Activated CD4-positive, alpha-beta T cell treated with anti-CD3 and anti-CD28 coated beads, Interleukin-2, amount 10 ng/mL, durations not matched to agents 24 days and 14 days (primary cell): ENCODE data around the gene FLAD1. TPM values are rescaled to one million over a fixed set of nuclear protein-coding genes. Genes with fewer than 3 reads are reported as not detected.
A peak's percentile ranks its signal among the peaks of the same experiment; 100 is the strongest.
"Not testable (repeated sequence)": the region's sequence is repeated elsewhere in the genome, so short reads cannot be mapped to it uniquely, and the experiment has no call there.

Experiments used
- DNase-seq: peaks from one replicate; pipeline ENCODE4 v3.0.0; 2022
- H3K27ac Mint-ChIP-seq: one replicate; pipeline ENCODE4 v1.8.0; 2022; ENCODE audit warnings: mild to moderate bottlenecking, mixed read lengths
- H3K27me3 Mint-ChIP-seq: one replicate; pipeline ENCODE4 v1.8.0; 2022; ENCODE audit warnings: mixed read lengths
- H3K36me3 Mint-ChIP-seq: one replicate; pipeline ENCODE4 v1.8.0; 2022; ENCODE audit warnings: low read depth, mild to moderate bottlenecking, mixed read lengths
- H3K4me1 Mint-ChIP-seq: one replicate; pipeline ENCODE4 v1.8.0; 2021; ENCODE audit warnings: mixed read lengths
- H3K4me3 Mint-ChIP-seq: one replicate; pipeline ENCODE4 v1.8.0; 2022; ENCODE audit warnings: mild to moderate bottlenecking, moderate library complexity, mixed read lengths
- H3K9me3 Mint-ChIP-seq: one replicate; pipeline ENCODE4 v1.8.0; 2021; ENCODE audit warnings: mixed read lengths
- intact Hi-C: fragments of 100-400 bp; cut with micrococcal nuclease; formaldehyde crosslinking; loops from one replicate; pipeline ENCODE4 v1.15.1; 2023
- total RNA-seq: library from RNA; stranded (reverse); gene quantifications from 2 replicates; pipeline ENCODE4 v1.2.3, GENCODE V29; 2022

The FLAD1 gene
- total RNA-seq, 1 donor from 2014 or later, result 69.9 TPM

DNA sequence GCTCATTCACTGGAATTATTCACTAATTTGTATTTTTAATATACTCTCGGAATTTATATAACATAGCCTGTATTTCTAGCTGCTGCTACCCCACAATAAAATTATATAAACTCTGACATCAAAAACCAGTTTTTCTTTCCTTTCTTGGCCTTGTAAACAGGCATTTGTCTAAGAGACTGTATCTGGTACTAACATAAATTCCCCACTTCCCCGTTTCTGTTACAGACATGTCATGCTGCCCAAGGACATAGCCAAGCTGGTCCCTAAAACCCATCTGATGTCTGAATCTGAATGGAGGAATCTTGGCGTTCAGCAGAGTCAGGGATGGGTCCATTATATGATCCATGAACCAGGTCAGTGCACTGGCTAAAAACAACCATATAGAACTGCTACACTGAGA is 5.4 kb upstream of the FLAD1 start:
- Mint-ChIP-seq H3K4me3 (peak overlapping the region; percentile 42), H3K36me3 (peaks cover 26% of the 10 kb centered on the region), H3K4me1 (peaks cover 21% of the 10 kb centered on the region)
- not testable (repeated sequence) for H3K27me3 Mint-ChIP-seq, DNase-seq, H3K27ac Mint-ChIP-seq, H3K9me3 Mint-ChIP-seq
- intact Hi-C loops, result loop anchor here (10.0 kb wide), 1 partner anchor 1527 kb away; the partner anchor contains the start of gene MEF2D

DNA sequence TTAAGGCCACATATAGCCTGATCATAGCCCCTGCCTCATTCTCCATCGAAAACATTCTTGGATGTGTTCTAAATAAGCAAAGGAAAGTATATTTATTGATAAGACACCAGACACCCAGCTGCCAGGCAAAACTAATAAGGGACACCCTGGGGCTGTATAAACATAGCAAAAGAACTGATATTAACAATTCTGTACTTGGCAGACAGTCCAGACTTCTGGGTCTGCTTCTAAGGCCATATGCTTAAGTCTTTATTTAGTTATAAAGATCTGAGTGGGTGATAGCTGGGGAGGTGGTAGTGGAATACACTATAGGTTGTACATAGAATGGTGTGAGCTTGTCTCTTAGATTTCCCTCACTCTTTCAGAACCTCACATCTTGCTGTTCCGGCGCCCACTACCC is 4.8 kb upstream of the FLAD1 start:
- H3K36me3 Mint-ChIP-seq, result peaks cover 26% of the 10 kb centered on the region
- H3K4me3 Mint-ChIP-seq, result no peak overlapping the region
- intact Hi-C loops, result loop anchor here (10.0 kb wide), 1 partner anchor 1526 kb away; the partner anchor contains the start of gene MEF2D
- peaks cover 17% of the 10 kb centered on the region for H3K4me1 Mint-ChIP-seq
- no peak for DNase-seq
- no peaks in the 10 kb centered on the region for H3K27me3 Mint-ChIP-seq
- no peaks in the 10 kb centered on the region for H3K9me3 Mint-ChIP-seq
- H3K27ac Mint-ChIP-seq, result no peak overlapping the region

DNA sequence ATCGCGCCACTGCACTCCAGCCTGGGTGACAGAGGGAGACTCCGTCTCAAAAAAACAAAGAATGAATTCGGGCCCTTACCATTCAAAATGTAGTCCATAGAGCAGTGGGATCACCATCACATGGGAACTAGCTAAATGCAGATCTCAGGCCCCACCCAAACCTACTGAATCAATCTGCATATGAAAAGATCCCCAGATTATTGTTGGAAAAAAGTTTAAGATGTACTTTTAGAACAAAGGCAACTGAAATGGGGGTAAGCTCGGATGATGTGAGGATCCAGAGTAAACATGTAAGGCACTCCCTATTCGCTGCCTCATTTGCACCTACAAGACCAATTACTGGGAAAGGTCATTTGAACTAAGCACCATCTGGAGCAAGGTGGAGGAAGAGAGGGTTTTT is 803 bp upstream of the FLAD1 start:
- H3K4me1 Mint-ChIP-seq, result peaks cover 16% of the 10 kb centered on the region
- H3K27ac Mint-ChIP-seq, result no peak overlapping the region
- intact Hi-C loops, result loop anchor here (2.0 to 5.0 kb wide), 4 partner anchors 68 to 210 kb away; partner anchors contain the start of genes ADAM15, KRTCAP2, SLC50A1 and TRIM46
- no peaks in the 10 kb centered on the region for H3K9me3 Mint-ChIP-seq
- peaks cover 23% of the 10 kb centered on the region for H3K36me3 Mint-ChIP-seq
- no peak for DNase-seq
- H3K27me3 Mint-ChIP-seq, result no peaks in the 10 kb centered on the region
- no peak overlapping the region for H3K4me3 Mint-ChIP-seq

DNA sequence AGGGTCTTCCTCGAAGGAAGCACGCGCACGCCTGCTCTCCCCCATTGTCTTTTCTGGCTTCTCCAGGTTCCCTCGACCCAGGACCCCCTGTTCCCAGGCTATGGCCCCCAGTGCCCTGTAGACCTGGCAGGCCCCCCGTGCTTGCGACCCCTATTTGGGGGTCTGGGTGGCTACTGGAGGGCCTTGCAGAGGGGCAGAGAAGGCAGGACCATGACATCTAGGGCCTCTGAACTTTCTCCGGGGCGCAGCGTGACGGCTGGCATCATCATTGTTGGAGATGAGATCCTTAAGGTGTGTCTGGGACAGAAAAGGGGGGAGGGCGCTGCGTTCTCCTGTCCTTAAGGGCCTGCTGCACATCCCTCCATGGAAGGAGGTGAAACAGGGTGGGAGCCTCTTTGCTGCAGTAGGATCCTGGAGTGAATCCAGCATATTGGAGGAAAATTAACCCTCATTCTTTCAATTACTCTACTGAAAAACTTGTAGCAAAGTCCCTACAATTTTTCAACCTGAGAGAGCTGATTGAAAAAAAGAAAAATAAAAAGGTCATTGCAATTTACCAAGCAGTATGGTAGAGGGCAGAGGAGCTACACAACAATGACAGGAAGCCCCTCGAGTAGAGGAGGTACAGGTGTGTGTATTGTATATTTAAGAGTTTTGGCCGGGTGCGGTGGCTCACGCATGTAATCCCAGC is 777 bp downstream of the FLAD1 start:
- Mint-ChIP-seq H3K27me3 (no peaks in the 10 kb centered on the region), H3K4me3 (no peak overlapping the region), H3K27ac (peak overlapping the region; percentile 8), H3K36me3 (peaks cover 29% of the 10 kb centered on the region), H3K9me3 (no peaks in the 10 kb centered on the region), H3K4me1 (peaks cover 16% of the 10 kb centered on the region)
- intact Hi-C loops, result loop anchor here (1.0 to 5.0 kb wide), 6 partner anchors 10 to 208 kb away; partner anchors contain the start of genes ADAM15, CKS1B, KRTCAP2 and SLC50A1
- DNase-seq, result peak; percentile 64

DNA sequence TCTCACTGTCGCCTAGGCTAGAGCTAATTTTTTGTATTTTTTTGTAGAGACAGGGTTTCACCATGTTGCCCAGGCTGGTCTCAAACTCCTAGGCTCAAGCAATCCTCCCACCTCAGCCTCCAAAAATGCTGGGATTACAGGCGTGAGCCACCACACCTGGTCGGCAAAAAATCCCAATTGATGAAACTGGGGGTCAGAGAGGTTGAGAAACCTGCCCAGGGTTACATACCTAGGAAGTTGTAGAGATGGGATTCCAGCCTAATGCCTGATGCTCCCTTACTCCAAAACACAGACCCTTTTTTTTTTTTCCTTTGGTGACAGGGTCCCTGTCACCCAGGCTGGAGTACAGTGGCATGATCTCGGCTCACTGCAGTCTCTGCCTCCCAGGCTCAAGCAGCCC is 3.6 kb downstream of the FLAD1 start:
- H3K4me3 Mint-ChIP-seq, H3K9me3 Mint-ChIP-seq, H3K27me3 Mint-ChIP-seq, intact Hi-C loops, H3K27ac Mint-ChIP-seq, DNase-seq: not testable (repeated sequence)
- Mint-ChIP-seq H3K4me1 (peaks cover 16% of the 10 kb centered on the region), H3K36me3 (peaks cover 32% of the 10 kb centered on the region)

DNA sequence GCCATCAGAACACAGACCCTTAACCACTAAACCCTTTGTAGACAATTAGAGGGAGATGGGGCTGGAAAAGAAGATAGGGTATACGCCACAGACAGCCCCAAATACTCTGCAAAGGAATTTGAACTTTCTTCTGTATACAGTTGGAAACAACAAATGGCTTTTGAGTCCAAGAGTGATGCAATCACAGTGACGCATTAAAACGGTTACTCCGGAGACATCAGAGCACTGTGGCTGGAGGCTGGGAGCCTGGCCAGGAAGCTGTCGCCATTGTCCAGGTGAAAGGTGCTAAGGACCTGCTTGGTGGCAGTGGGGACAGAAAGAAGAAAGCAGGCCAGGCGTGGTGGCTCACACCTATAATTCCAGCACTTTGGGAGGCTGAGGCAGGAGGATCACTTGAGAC is 4.2 kb downstream of the FLAD1 start:
- intact Hi-C loops, result no loop called here

DNA sequence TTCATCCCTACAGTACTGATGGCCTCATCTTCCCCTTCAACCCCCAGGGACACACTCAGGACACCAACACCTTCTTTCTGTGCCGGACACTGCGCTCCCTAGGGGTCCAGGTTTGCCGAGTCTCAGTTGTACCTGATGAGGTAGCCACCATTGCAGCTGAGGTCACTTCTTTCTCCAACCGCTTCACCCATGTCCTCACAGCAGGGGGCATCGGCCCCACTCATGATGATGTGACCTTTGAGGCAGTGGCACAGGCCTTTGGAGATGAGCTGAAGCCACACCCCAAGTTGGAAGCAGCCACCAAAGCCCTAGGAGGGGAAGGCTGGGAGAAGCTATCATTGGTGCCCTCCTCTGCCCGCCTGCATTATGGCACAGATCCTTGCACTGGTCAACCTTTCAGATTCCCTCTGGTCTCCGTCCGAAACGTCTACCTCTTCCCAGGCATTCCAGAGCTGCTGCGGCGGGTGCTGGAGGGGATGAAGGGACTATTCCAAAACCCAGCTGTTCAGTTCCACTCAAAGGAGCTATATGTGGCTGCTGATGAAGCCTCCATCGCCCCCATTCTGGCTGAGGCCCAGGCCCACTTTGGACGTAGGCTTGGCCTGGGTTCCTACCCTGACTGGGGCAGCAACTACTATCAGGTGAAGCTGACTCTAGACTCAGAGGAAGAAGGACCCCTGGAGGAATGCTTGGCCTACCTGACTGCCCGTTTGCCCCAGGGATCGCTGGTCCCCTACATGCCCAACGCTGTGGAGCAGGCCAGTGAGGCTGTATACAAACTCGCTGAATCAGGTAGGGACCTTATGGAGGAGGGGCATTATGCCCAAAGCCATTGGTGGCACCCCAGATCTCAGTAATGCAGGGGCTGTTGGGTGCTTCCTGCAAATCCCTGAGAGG is 5.2 kb downstream of the FLAD1 start:
- no peak overlapping the region for H3K4me3 Mint-ChIP-seq
- H3K27me3 Mint-ChIP-seq, result no peaks in the 10 kb centered on the region
- peaks cover 34% of the 10 kb centered on the region for H3K36me3 Mint-ChIP-seq
- DNase-seq, result peak; percentile 70
- H3K27ac Mint-ChIP-seq, result no peak overlapping the region
- intact Hi-C loops, result no loop called here
- H3K9me3 Mint-ChIP-seq, result no peaks in the 10 kb centered on the region
- peaks cover 16% of the 10 kb centered on the region for H3K4me1 Mint-ChIP-seq

More for the DNA sequence above, 4.2 kb downstream of the FLAD1 start:
- peaks cover 16% of the 10 kb centered on the region for H3K4me1 Mint-ChIP-seq
- H3K9me3 Mint-ChIP-seq, result no peaks in the 10 kb centered on the region
- DNase-seq, result no peak
- no peak overlapping the region for H3K27ac Mint-ChIP-seq
- H3K36me3 Mint-ChIP-seq, result peaks cover 32% of the 10 kb centered on the region
- H3K27me3 Mint-ChIP-seq, result no peaks in the 10 kb centered on the region
- H3K4me3 Mint-ChIP-seq, result no peak overlapping the region

DNA sequence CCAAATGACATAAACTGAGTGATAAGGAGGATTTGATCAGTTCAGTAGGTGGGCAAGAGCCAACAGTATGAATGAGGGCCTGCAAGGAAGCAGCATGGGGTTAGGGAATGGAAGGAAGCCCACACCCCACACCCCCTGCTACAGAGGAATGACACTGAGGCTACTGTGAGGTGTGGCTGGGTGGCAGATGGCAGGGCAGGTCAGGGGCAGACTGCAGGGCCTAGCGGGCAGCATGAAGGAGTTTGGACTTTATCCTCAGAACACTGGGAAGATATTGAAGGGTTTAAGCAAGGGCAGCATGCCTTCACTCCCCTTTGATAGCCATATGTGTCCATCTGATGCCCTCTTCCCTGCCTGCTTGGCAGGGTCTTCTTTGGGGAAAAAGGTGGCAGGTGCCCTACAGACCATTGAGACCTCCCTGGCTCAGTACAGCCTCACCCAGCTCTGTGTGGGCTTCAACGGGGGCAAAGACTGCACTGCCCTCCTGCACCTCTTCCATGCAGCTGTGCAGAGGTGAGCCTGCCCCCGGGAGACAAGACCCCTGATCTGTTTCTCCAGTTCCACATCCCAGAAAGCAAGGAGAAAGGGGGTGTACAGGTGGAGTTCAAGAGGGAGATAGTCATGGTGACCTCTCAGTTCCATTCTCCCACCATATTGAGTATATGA is 6.2 kb downstream of the FLAD1 start:
- intact Hi-C loops, result no loop called here
- Mint-ChIP-seq H3K27me3 (no peaks in the 10 kb centered on the region), H3K4me1 (peaks cover 13% of the 10 kb centered on the region)

DNA sequence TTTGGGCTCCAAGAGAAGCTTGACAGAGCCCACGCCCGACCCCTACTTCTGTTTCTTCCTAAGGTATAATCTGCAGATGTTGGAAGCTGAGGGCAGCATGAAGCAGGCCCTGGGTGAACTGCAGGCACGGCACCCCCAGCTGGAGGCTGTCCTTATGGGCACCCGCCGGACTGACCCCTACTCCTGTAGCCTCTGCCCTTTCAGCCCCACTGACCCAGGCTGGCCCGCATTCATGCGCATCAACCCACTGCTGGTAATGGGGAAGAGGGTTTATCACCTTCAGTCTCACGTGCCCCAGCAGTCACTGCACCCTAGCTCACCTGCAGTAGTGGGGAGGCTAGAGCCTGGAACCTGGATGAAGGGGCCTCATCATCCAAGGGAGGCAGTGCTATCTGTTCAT is 7.1 kb downstream of the FLAD1 start:
- intact Hi-C loops, result no loop called here
- H3K27ac Mint-ChIP-seq, result no peak overlapping the region
- H3K4me3 Mint-ChIP-seq, result no peak overlapping the region
- no peaks in the 10 kb centered on the region for H3K27me3 Mint-ChIP-seq
- H3K9me3 Mint-ChIP-seq, result no peaks in the 10 kb centered on the region
- H3K4me1 Mint-ChIP-seq, result peaks cover 14% of the 10 kb centered on the region
- H3K36me3 Mint-ChIP-seq, result peaks cover 34% of the 10 kb centered on the region
- no peak for DNase-seq

More for the DNA sequence above, 6.2 kb downstream of the FLAD1 start:
- H3K36me3 Mint-ChIP-seq, result peaks cover 34% of the 10 kb centered on the region
- no peak for DNase-seq
- H3K9me3 Mint-ChIP-seq, result no peaks in the 10 kb centered on the region
- H3K27ac Mint-ChIP-seq, result no peak overlapping the region
- no peak overlapping the region for H3K4me3 Mint-ChIP-seq

DNA sequence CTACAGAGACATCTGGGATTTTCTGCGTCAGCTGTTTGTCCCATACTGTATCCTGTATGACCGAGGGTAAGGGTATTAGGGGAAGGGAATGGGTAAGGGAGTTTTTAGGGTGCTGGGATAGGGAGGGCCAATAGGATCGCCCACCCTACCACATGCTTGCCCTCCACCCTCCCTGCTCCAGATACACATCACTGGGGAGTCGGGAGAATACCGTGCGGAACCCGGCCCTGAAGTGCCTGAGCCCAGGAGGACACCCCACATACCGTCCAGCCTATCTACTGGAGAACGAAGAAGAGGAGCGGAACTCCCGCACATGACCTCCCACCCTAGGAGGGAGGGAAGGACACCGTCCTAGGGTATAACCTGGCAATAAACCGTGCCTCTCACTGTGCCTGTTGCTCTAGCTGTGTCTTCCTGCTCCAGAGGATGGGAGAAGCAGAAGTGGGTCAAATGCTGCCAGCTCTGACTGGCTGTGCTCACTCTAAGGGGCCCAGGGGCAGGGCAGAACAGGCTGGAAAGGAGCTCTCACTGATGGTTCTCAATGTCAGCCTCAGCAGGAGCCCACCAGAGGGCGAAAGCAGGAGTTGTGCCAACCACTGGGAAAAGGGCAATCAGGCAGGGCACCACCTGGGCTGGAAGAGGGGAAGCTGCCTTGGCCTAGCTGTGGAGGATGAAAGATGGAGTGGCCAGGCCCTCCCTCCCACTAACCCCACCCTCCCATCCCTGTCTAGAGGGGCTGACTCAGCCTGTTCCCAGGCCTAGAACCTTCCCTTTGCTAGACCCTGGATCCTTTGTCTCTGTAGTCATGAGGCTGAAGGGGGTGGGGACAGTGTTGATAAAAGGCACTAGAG is 9.8 kb downstream of the FLAD1 start:
- Mint-ChIP-seq H3K27me3 (no peaks in the 10 kb centered on the region), H3K27ac (no peak overlapping the region), H3K4me3 (no peak overlapping the region), H3K4me1 (peaks cover 26% of the 10 kb centered on the region), H3K36me3 (peaks cover 29% of the 10 kb centered on the region), H3K9me3 (no peaks in the 10 kb centered on the region)
- intact Hi-C loops, result no loop called here
- no peak for DNase-seq

DNA sequence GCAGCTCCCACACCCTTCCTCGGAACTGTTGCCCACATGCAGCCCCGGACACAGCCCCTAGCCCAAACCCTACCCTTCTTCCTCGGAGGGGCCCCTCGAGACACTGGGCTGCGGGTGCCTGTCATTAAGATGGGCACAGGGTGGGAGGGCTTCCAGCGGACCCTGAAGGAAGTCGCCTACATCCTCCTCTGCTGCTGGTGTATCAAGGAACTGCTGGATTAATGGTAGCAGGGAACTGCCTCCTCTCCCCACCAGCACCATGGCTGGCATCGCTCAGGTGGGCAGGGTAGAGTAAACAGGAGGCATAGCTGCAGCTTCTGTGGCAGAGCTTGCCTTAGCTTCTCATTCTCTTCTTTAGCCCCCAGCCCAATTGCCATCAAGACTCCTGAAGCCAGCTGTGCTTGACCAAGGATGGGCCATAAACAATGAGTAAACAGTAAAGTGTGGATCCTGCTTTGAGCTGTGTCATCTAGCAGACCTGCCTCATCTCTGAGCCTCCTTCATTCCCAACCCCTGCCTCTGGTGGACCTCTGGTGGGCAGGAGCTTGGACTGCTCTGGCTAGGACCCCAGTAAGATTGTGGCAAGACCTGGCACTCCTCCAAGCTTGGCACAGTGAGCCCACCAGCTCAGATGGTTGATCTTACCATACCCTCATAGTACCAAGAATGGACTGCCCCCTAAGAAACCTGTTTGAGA is 10.6 kb downstream of the FLAD1 start, which contains the start of gene LENEP:
LENEP (plus strand) TSS at position 15 of the 697 bp plus-strand sequence; CDS start at position 37, 22 bp downstream.
- no peak for DNase-seq
- no peak within 1 kb of the TSS for H3K4me3 Mint-ChIP-seq
- H3K9me3 Mint-ChIP-seq, result no peaks in the 10 kb centered on the region
- intact Hi-C loops, result no loop called here
- H3K4me1 Mint-ChIP-seq, result peaks cover 26% of the 10 kb centered on the region
- no peaks in the 10 kb centered on the region for H3K27me3 Mint-ChIP-seq
- H3K36me3 Mint-ChIP-seq, result peaks cover 21% of the 10 kb centered on the region
- H3K27ac Mint-ChIP-seq, result no peak within 1 kb of the TSS

DNA sequence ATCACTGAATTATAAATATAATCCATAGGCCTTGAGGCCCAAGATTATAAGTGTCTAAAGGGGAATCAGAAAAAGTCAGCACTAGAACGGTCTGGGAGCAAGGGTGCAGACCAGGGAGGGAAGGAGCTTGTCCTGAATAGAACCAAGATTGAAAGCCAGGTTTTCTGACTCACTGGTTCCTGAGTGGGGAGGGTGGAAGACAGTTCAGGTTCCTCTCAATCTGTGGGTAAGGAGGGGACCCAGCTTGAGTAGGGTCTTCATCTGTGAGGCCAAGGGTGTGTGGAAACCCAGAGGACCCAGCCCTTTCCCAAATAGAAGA is 11.1 kb downstream of the FLAD1 start:
- Mint-ChIP-seq H3K36me3 (peaks cover 16% of the 10 kb centered on the region), H3K9me3 (no peaks in the 10 kb centered on the region), H3K4me1 (peaks cover 28% of the 10 kb centered on the region), H3K4me3 (no peak overlapping the region), H3K27ac (no peak overlapping the region), H3K27me3 (no peaks in the 10 kb centered on the region)
- no peak for DNase-seq
- intact Hi-C loops, result no loop called here
